HG03108 (cell line): ENCODE data around the gene CAPN5.

ENCODE experiments used
- ATAC-seq: cut with Tn5 transposase; IDR thresholded peaks from one replicate; pipeline ENCODE4 v1.9.1; 2021; ENCODE audit warnings: moderate library complexity; ENCODE audit not compliant: unreplicated experiment

CAPN5 gene

GRCh38 chr11:77113382-77114088 is 46.8 kb downstream of the CAPN5 start:
- ATAC-seq, result no peak

GRCh38 chr11:77114089-77114463 is 47.3 kb downstream of the CAPN5 start:
- no peak for ATAC-seq

- no peak for ATAC-seq
Measured at GRCh38 chr11:77115181-77115611, 48.4 kb downstream of the CAPN5 start.

- no peak for ATAC-seq
Measured at GRCh38 chr11:77115956-77116355, 49.2 kb downstream of the CAPN5 start.

- ATAC-seq, result no peak
Measured at GRCh38 chr11:77117492-77117891, 50.7 kb downstream of the CAPN5 start.

GRCh38 chr11:77118086-77118485 is 51.3 kb downstream of the CAPN5 start:
- no peak for ATAC-seq

GRCh38 chr11:77118971-77119370 is 52.2 kb downstream of the CAPN5 start:
- no peak for ATAC-seq

- ATAC-seq, result no peak
Measured at GRCh38 chr11:77119531-77119936, 52.8 kb downstream of the CAPN5 start.

GRCh38 chr11:77120571-77120970 is 53.8 kb downstream of the CAPN5 start:
- ATAC-seq, result no peak

GRCh38 chr11:77121096-77121640 is 54.4 kb downstream of the CAPN5 start:
- no peak for ATAC-seq

- ATAC-seq, result no peak
Measured at GRCh38 chr11:77121876-77122575, 55.3 kb downstream of the CAPN5 start.

- ATAC-seq, result no peak
Measured at GRCh38 chr11:77122576-77123212, 55.9 kb downstream of the CAPN5 start.

GRCh38 chr11:77123591-77123990 is 56.8 kb downstream of the CAPN5 start:
- ATAC-seq, result no peak

- ATAC-seq, result no peak
Measured at GRCh38 chr11:77124041-77124440, 57.3 kb downstream of the CAPN5 start.

GRCh38 chr11:77124488-77124887 is 57.7 kb downstream of the CAPN5 start:
- no peak for ATAC-seq

GRCh38 chr11:77125191-77125590 is 58.4 kb downstream of the CAPN5 start:
- no peak for ATAC-seq

- ATAC-seq, result no peak
Measured at GRCh38 chr11:77125695-77126094, 58.9 kb downstream of the CAPN5 start.

- ATAC-seq, result no peak
Measured at GRCh38 chr11:77126156-77126775, 59.5 kb downstream of the CAPN5 start.

GRCh38 chr11:77126861-77127234 is 60.1 kb downstream of the CAPN5 start:
- ATAC-seq, result no peak

- no peak for ATAC-seq
Measured at GRCh38 chr11:77127235-77127911, 60.6 kb downstream of the CAPN5 start.
